ENCODE measurements around the gene SEMA5B.

The SEMA5B gene

GRCh38 chr3:122920986-122921385 lies 106.6 kb downstream of the SEMA5B start:
- DNase-seq: no peak

- no peak for DNase-seq
These were observed 108.3 kb downstream of the SEMA5B start for GRCh38 chr3:122919291-122919610.

GRCh38 chr3:122918576-122919290 lies 108.8 kb downstream of the SEMA5B start:
- DNase-seq: no peak

GRCh38 chr3:122917412-122917811 lies 110.2 kb downstream of the SEMA5B start:
- DNase-seq: no peak

GRCh38 chr3:122916580-122916979 lies 111.0 kb downstream of the SEMA5B start:
- no peak for DNase-seq

- no peak for DNase-seq
These were observed 111.5 kb downstream of the SEMA5B start for GRCh38 chr3:122916084-122916483.

GRCh38 chr3:122915300-122916055 lies 112.1 kb downstream of the SEMA5B start:
- DNase-seq: no peak

- no peak for DNase-seq
These were observed 113.9 kb downstream of the SEMA5B start for GRCh38 chr3:122913539-122914100.

- DNase-seq: no peak
These were observed 114.6 kb downstream of the SEMA5B start for GRCh38 chr3:122912772-122913538.

- no peak for DNase-seq
These were observed 115.7 kb downstream of the SEMA5B start for GRCh38 chr3:122911901-122912300.

GRCh38 chr3:122908251-122908650 lies 119.3 kb downstream of the SEMA5B start:
- no peak for DNase-seq

GRCh38 chr3:122907471-122907870 lies 120.1 kb downstream of the SEMA5B start:
- no peak for DNase-seq

- no peak for DNase-seq
These were observed 124.4 kb downstream of the SEMA5B start for GRCh38 chr3:122903171-122903570.

GRCh38 chr3:122902326-122902725 lies 125.2 kb downstream of the SEMA5B start:
- no peak for DNase-seq

GRCh38 chr3:122898298-122898697 lies 129.3 kb downstream of the SEMA5B start:
- no peak for DNase-seq

- no peak for DNase-seq
These were observed 133.6 kb downstream of the SEMA5B start for GRCh38 chr3:122893754-122894668.

- DNase-seq: no peak
These were observed 134.3 kb downstream of the SEMA5B start for GRCh38 chr3:122893282-122893681.

GRCh38 chr3:122892118-122892960 lies 135.2 kb downstream of the SEMA5B start:
- no peak for DNase-seq

GRCh38 chr3:122890720-122891220 lies 136.8 kb downstream of the SEMA5B start:
- no peak for DNase-seq

GRCh38 chr3:122890077-122890719 lies 137.4 kb downstream of the SEMA5B start:
- DNase-seq: no peak

GRCh38 chr3:122886946-122887345 lies 140.6 kb downstream of the SEMA5B start:
- DNase-seq: no peak

All from stimulated activated CD4-positive, alpha-beta T cell treated with anti-CD3 and anti-CD28 coated beads, Interleukin-12 subunit alpha, Interleukin-12 subunit beta, amount 100 ng/mL, for 4 hours (primary cell).